Sigmoid colon (tissue), 4 donors: ENCODE results near the gene PTCD2.

Experiments used
- CTCF ChIP-seq, 4 experiments: fragments of 450-650 bp in 3 of 4; fragments of 200-600 bp in 1 of 4; IDR thresholded peaks; one replicate each; pipeline ENCODE4 v1.5.1; 2016 to 2019; ENCODE audit warnings: antibody characterized with exemption in 4 of 4, mild to moderate bottlenecking in 3 of 4, moderate library complexity in 2 of 4
- POLR2AphosphoS5 ChIP-seq, 4 donors: sonication (generic); formaldehyde crosslinking; IDR thresholded peaks; one replicate each; pipeline ENCODE4 v1.6.1; 2017; ENCODE audit warnings: antibody characterized with exemption in 4 of 4

DNA sequence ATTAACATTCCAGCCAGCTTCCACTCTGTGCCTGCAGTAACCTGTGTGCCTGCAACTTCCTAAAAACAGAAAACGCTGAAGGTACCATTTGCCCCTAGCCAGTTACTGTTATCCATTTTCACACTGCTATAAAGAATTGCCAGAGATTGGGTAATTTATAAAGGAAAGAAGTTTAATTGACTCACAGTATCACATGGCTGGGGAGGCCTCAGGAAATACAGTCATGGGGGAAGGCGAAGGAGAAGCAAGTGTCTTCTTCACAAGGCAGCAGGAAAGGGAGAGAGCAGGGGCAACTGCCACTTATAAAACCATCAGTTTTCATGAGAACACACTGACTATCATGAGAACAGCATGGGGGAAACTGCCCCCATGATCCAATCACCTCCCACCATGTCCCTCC, 31.2 kb downstream of the PTCD2 start:
- TF ChIP-seq POLR2AphosphoS5 (IDR thresholded peaks at IDR 0.05) (no peak), CTCF (IDR thresholded peaks at IDR 0.05) (no peak)
